Hypothalamus (tissue), 51 donors: Measurements from ENCODE around the gene KCND2.

Source experiments
- DNase-seq, 51 donors: peaks; one replicate each; lab custom pipeline; 2025; lab: John Stamatoyannopoulos, UW

The KCND2 gene

DNA sequence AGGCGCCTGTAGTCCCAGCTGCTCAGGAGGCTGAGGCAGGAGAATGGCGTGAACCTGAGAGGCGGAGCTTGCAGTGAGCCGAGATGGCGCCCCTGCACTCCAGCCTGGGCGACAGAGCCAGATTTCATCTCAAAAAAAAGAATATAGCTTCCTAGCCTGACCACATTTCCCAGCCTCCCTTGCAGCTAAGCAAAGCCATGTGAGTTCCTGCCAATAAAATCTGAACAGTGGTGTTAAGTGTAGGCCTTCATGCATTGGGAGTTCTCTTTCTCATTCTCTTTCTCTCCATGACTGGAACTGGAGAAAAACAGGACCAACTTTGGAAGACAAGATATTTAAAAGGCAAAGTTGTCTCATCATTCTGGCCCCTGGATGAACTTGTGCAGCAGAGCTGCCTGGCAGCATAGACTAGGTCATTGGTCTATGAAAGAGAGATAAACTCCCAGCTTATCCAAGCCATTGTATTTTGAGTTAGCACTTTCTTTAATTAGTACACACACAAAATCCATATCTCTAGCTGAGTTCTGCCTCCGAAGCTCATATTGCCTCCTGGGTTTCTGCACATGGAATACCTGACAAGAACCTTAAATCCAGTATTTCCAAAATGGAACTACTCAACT is 524.2 kb downstream of the KCND2 start:
- DNase-seq = no peak

DNA sequence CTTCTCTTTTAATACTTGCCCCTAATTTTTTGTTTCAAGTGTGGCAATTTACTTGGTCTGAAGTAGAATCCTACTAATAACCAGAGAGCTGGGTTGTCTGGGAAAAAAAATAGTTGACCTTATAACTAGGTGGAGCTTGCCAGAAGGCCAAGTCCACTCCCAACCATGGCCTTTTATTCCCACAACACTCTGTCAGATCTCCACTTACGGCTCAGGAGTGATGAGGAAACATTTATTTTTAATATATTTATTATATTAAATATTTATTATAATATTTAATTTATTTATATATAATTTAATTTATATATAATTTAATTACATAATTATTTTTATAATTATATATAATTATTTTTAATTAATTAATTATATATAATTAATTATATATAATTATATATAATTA is 526.2 kb downstream of the KCND2 start:
- DNase-seq = no peak
